AG09309 (cell line): Measurements from ENCODE around the gene SMIM38.
A peak's percentile ranks its signal among the peaks of the same experiment; 100 is the strongest.

Experiments
- DNase-seq: peaks from one replicate; pipeline ENCODE4 v3.0.0-alpha.2; 2010; ENCODE audit warnings: low read depth
- H3K4me3 ChIP-seq: 2 replicates; pipeline ENCODE4 v1.5.1; 2011; ENCODE audit warnings: mild to moderate bottlenecking, low read depth, low read length, moderate library complexity; ENCODE audit not compliant: control insufficient read depth
- CTCF ChIP-seq: IDR thresholded peaks from 2 replicates; pipeline ENCODE4 v1.5.1; 2011; ENCODE audit warnings: mild to moderate bottlenecking, low read depth, low read length, inconsistent platforms; ENCODE audit not compliant: insufficient read depth, control insufficient read depth; ENCODE audit errors: missing control alignments

The SMIM38 gene

GRCh38 chr11:69127884-69128283 is 27.9 kb upstream of the SMIM38 start:
- TF ChIP-seq CTCF: no peak
- H3K4me3 ChIP-seq: no peak overlapping the region
- no peak for DNase-seq

GRCh38 chr11:69129053-69129452 is 26.7 kb upstream of the SMIM38 start:
- DNase-seq: no peak
- H3K4me3 ChIP-seq: no peak overlapping the region
- no peak for TF ChIP-seq CTCF

GRCh38 chr11:69129647-69130046 is 26.1 kb upstream of the SMIM38 start:
- no peak for TF ChIP-seq CTCF
- DNase-seq: no peak
- no peak overlapping the region for H3K4me3 ChIP-seq

- DNase-seq: no peak
- TF ChIP-seq CTCF: no peak
- no peak overlapping the region for H3K4me3 ChIP-seq
Measured at GRCh38 chr11:69130654-69131053, 25.1 kb upstream of the SMIM38 start.

- DNase-seq: no peak
- TF ChIP-seq CTCF: no peak
- H3K4me3 ChIP-seq: no peak overlapping the region
Measured at GRCh38 chr11:69131121-69131566, 24.6 kb upstream of the SMIM38 start.

GRCh38 chr11:69131644-69132300 is 24.0 kb upstream of the SMIM38 start:
- no peak overlapping the region for H3K4me3 ChIP-seq
- peak; percentile 92 for TF ChIP-seq CTCF
- DNase-seq: peak; percentile 31
